ENCODE results near the gene MDFIC.

- TF ChIP-seq CTCF (IDR thresholded peaks at IDR 0.05) (no peak), EZH2 (IDR thresholded peaks at IDR 0.05; ENCODE audit: borderline replicate concordance, insufficient read depth, low read depth, low read length, poor library complexity, severe bottlenecking) (no peak)
These were observed 30.4 kb downstream of the MDFIC start for GRCh38 chr7:114952296-114952695.

All from B cell (primary cell).